Airway epithelial cell (primary cell): ENCODE data around the gene PLGLB2. TPM values are rescaled to one million over a fixed set of nuclear protein-coding genes. Genes with fewer than 3 reads are reported as not detected.

ENCODE experiments used
- total RNA-seq: library from RNA; depleted of rRNA; stranded (reverse); fragments of >200 nt; gene quantifications from 2 replicates; pipeline ENCODE4 v1.2.3, GENCODE V29; 2015

The PLGLB2 gene
- not detected in 2 replicates for total RNA-seq

GRCh38 chr2:87747791-87748190 lies at the start of gene PLGLB2:
PLGLB2 (plus strand) TSS chr2:87748087; CDS start chr2:87748154, 67 bp downstream.

Other genes starting within 250 kb of the PLGLB2 start
- gene RGPD2, start 77.7 kb downstream of the PLGLB2 start, total RNA-seq, result 0.42 TPM in 1 of 2 replicates, not detected in the other